ENCODE results near the gene IKZF5. TPM values are rescaled to one million over a fixed set of nuclear protein-coding genes. Genes with fewer than 3 reads are reported as not detected.

Gene IKZF5
- total RNA-seq, 1 donor from 2014 or later = 1.0 TPM

DNA sequence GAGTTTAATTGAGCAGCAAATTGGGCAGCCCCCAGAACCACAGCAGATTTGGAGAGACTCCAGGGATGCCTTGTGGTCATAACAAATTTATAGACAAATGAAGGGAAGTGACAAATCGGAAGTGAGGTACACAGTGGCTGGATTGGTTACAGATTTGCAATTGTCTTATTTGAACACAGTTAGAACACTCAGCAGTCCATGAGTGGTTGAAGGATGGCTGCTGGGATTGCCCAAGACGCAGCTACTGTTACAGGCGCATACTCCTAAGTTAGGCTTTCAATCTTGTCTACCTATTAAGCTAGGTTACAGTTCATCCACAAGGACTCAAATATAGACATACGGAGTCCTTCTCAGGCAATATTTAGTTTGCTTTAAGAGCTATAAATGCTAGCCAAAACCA lies 7.6 kb upstream of the IKZF5 start:
- TF ChIP-seq, protein P1, sequence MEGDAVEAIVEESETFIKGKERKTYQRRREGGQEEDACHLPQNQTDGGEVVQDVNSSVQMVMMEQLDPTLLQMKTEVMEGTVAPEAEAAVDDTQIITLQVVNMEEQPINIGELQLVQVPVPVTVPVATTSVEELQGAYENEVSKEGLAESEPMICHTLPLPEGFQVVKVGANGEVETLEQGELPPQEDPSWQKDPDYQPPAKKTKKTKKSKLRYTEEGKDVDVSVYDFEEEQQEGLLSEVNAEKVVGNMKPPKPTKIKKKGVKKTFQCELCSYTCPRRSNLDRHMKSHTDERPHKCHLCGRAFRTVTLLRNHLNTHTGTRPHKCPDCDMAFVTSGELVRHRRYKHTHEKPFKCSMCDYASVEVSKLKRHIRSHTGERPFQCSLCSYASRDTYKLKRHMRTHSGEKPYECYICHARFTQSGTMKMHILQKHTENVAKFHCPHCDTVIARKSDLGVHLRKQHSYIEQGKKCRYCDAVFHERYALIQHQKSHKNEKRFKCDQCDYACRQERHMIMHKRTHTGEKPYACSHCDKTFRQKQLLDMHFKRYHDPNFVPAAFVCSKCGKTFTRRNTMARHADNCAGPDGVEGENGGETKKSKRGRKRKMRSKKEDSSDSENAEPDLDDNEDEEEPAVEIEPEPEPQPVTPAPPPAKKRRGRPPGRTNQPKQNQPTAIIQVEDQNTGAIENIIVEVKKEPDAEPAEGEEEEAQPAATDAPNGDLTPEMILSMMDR (conservative IDR thresholded peaks at IDR 0.05; ENCODE audit: low read depth, low read length) = no peak
- DNase-seq (ENCODE audit: low read depth) = no peak
- no peak overlapping the region for H3K4me3 ChIP-seq (ENCODE audit: low read depth, low read length)

DNA sequence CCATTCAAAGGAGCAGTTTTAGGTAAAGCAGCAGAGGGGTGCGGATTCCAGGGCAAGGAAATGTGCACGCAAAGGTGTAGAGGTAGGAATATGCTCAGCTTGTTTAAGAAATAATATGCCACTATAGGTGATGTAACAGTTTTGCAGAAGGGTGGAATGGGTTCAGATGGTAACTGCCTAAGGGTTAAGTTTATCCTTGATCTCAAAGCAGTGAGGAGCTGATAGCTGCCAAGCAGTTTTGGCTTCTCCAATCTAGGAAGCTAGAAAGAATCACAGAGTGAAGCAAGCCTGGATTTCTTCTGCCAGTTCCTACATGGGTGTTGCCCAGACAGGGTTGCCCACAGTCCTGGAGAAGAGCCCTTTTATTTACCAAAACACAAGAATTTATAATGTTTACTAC lies 6.2 kb upstream of the IKZF5 start:
- TF ChIP-seq, protein P1 (conservative IDR thresholded peaks at IDR 0.05; ENCODE audit: low read depth, low read length) = no peak
- no peak for DNase-seq (ENCODE audit: low read depth)
- no peak overlapping the region for H3K4me3 ChIP-seq (ENCODE audit: low read depth, low read length)

DNA sequence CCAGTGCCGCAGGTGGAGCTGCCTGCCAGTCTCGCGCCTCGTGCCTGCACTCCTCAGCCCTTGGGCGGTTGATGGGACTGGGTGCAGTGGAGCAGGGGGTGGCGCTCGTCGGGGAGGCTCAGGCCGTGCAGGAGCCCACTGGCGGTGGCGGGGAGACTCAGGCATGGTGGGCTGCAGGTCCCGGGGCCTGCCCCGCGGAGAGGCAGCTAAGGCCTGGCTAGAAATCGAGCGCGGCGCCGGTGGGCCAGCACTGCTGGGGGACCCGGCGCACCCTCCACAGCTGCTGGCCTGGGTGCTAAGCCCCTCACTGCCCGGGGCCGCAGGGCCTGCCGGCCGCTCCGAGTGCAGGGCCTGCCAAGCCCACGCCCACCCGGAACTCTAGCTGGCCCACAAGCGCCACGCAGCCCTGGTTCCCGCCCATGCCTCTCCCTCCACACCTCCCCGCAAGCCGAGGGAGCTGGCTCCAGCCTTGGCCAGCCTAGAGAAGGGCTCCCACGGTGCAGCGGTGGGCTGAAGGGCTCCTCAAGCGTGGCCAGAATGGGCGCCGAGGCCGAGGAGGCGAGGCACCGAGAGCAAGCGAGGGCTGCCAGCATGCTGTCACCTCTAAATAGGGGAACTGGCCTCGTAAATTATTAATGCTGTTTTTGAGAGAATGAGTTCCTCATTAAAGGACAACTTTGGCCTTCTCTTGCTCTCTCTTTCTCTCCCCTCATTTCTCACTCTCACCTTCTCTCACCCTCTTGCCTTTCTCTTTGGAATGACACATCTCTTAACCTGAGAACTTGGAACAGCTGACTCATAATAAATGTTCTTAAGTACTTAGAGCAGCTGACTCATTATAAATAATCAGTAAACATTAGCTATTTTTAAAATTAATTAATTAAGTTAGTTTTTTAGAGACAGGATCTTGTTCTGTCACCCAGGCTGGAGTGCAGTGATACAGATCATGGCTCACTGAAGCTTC lies 5.1 kb upstream of the IKZF5 start:
- DNase-seq (ENCODE audit: low read depth) = peak; percentile 57
- no peak overlapping the region for H3K4me3 ChIP-seq (ENCODE audit: low read depth, low read length)
- TF ChIP-seq, protein P1 (conservative IDR thresholded peaks at IDR 0.05; ENCODE audit: low read depth, low read length) = no peak

DNA sequence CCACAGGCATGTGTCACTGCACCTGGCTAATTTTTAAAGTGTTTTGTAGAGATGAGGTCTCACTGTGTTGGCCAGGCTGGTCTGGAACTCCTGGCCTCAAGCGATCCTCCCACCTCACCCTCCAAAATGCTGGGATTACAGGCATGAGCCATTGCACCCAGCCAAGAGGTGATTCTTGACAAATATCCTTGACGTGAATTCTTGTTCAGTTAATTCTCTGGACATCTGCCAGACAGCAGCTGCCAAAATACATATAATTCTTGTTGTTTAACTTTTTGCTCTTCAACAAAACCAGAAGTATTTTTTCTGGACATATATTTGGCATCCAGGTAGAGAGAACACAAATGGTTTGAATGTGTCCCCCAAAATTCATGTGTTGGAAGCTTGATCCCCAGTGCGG lies 3.4 kb upstream of the IKZF5 start:
- no peak overlapping the region for H3K4me3 ChIP-seq (ENCODE audit: low read depth, low read length)
- TF ChIP-seq, protein P1 (conservative IDR thresholded peaks at IDR 0.05; ENCODE audit: low read depth, low read length) = no peak
- DNase-seq (ENCODE audit: low read depth) = no peak

DNA sequence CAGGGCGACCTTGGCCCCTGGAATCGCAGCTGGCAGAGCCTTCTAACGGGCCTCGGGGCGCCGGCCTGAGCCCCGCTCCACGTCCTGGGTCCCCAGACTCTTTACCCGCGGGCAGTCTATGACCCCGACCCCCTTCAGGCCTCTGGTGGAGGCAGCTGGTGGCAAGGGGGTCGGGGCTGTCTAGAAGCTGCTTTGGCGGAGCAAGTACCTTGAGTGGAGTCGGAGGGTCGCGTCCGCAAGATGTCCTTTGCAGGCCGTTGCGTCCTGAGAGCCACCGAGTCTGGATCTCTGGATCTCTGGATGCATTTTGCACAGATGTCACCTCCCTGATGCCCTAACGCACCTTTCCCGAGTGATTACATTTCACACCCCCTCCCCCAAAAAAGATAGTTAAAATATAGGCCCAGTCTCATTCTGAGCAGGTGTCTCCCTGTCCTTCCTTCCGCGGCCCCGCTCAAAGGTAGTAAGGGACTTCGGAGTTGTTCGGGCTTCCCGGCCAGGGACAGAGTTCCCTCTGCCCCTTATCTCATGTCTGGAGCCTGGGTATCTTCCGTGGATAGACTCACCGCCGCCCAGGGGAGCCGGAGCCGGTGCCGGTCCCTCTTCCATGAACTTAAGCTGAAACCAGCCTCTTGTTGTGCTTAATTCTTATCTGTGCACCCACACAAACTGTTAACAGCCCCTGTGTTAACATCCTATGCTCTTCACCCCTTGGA lies 668 bp upstream of the IKZF5 start:
- peak overlapping the region; percentile 65 for H3K4me3 ChIP-seq (ENCODE audit: low read depth, low read length)
- TF ChIP-seq, protein P1 (conservative IDR thresholded peaks at IDR 0.05; ENCODE audit: low read depth, low read length) = no peak
- DNase-seq (ENCODE audit: low read depth) = no peak

DNA sequence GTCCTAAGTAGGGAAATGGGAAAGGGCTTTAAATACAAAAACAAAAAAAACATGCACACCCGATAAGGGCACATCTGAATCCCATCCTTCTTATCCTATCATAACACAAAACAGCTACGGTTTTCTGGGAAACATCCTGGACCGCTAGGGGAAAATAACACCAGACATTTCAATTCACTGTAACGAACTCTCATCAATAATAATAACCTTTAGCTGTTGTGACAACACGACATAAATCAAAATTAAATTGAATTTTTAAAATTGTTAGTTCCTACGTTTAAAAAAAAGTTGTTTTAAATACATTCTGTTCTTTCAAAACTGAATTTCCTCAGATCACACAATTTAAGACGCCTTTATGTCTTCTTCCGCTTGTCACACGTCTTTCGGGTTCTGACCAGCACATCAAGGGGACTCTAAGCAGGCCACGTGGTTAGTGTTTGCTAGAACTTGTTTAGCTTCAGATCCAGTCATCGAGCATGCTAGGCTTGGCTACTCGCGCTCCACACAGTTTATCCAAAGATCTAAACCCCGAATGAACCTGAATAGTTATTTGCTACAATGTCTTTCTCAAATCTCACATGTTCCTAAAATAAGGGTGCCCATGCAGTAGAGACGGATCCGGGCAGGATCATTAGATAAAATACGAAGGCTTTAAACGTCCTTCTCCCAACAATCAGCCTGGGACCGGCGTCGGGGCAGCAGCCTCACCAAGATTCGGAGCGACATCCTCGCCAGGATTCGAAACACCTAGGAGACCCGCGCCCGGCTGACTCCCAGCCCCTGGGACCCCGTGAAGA lies 839 bp downstream of the IKZF5 start:
- no peak for DNase-seq (ENCODE audit: low read depth)
- TF ChIP-seq, protein P1 (conservative IDR thresholded peaks at IDR 0.05; ENCODE audit: low read depth, low read length) = no peak
- H3K4me3 ChIP-seq (ENCODE audit: low read depth, low read length) = peak overlapping the region; percentile 65

All from epithelial cell of proximal tubule (primary cell).